ACC112 (cell line): ENCODE results near the gene C12orf56.

ENCODE experiments used
- H2AFZ ChIP-seq: fragments of 200-600 bp; sonication (generic); one replicate; pipeline ENCODE4 v1.6.0; 2017; ENCODE audit warnings: antibody characterized with exemption, low read length; ENCODE audit not compliant: unreplicated experiment
- H3K27ac ChIP-seq: fragments of 200-600 bp; sonication (generic); 2 replicates; pipeline ENCODE4 v1.5.1; 2014; ENCODE audit warnings: low read depth, mild to moderate bottlenecking, antibody characterized with exemption, low read length, moderate library complexity
- H3K27me3 ChIP-seq: fragments of 200-600 bp; sonication (generic); 2 replicates; pipeline ENCODE4 v1.6.1; 2014; ENCODE audit warnings: mild to moderate bottlenecking, antibody characterized with exemption, low read length, moderate library complexity, mixed read lengths; ENCODE audit not compliant: insufficient read depth
- H3K36me3 ChIP-seq: fragments of 200-600 bp; sonication (generic); 2 replicates; pipeline ENCODE4 v1.6.1; 2016; ENCODE audit warnings: mild to moderate bottlenecking, antibody characterized with exemption, low read length, moderate library complexity, mixed read lengths; ENCODE audit not compliant: insufficient read depth
- H3K4me1 ChIP-seq: fragments of 200-600 bp; sonication (generic); one replicate; pipeline ENCODE4 v1.6.1; 2016; ENCODE audit warnings: low read length, mixed read lengths; ENCODE audit not compliant: insufficient read depth, unreplicated experiment, control insufficient read depth
- H3K4me3 ChIP-seq: fragments of 200-600 bp; sonication (generic); 2 replicates; pipeline ENCODE4 v1.5.1; 2014; ENCODE audit warnings: mild to moderate bottlenecking, low read depth, low read length
- H3K79me2 ChIP-seq: fragments of 200-600 bp; sonication (generic); one replicate; pipeline ENCODE4 v1.6.0; 2016; ENCODE audit warnings: low read length; ENCODE audit not compliant: control insufficient read depth, unreplicated experiment, insufficient read depth

Gene C12orf56, protein sequence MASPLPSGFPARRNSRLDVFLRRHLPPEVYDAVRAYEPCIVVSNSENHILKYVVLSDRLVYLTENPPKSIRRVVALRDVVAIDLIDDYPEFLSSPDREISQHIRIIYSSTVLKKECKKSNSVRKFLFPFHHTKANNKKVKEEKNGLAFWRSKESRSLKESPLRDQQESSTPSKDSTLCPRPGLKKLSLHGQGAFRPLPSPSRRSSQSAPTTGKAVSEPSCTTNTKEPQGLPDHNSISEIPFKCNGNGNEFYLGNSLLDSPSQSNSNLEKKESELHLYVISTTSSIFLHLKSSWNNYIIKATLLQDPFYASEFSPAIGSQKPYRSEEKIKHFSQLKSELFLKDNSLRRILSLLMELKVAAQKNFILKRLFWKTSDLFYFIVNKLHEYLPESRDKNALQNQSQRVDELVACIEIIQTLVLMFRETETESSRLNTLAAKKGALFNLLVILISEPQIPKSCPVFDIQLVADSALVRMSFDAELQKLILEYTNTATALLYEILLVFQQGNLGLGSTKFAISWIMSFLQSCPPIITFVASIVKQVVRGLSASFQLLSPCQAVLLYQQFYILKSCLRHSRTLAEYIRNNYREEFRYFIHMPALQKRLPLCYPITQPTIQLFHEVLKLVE

DNA sequence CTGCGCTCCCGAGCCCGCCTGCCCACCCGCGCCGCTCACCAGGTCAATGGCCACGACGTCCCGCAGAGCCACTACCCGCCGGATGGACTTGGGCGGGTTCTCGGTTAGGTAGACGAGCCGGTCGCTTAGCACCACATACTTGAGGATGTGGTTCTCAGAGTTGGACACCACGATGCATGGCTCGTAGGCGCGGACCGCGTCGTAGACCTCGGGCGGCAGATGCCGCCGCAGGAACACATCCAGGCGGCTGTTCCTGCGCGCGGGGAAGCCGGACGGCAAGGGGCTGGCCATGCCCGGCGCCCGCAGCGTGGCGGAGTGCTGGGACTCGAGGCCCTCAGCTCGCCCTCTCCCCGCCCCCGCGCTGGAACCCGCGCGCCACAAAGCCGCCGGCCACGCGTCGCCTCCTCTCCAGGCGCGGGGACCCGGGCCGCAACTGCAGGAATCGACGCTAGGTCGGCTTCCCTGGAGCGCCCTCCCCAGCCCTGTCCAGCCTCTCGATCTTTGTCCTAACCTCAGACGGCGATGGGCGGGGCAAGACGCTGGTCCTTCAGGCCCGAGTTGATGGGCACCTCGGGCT lies at the start of gene C12orf56:
TSS of gene C12orf56 (minus strand) at position 484 of the 577 bp plus-strand sequence. CDS start at position 291, 193 bp downstream.
- H3K4me3 ChIP-seq = peak within 1 kb of the TSS; percentile 79
- peaks cover 10% of the 10 kb centered on the region for H3K4me1 ChIP-seq
- peaks cover 5% of the 10 kb centered on the region for H3K79me2 ChIP-seq
- H2AFZ ChIP-seq = peak within 1 kb of the TSS; percentile 66
- no peak within 1 kb of the TSS for H3K27ac ChIP-seq
- H3K36me3 ChIP-seq = no peaks in the 10 kb centered on the region
- no peaks in the 10 kb centered on the region for H3K27me3 ChIP-seq

DNA sequence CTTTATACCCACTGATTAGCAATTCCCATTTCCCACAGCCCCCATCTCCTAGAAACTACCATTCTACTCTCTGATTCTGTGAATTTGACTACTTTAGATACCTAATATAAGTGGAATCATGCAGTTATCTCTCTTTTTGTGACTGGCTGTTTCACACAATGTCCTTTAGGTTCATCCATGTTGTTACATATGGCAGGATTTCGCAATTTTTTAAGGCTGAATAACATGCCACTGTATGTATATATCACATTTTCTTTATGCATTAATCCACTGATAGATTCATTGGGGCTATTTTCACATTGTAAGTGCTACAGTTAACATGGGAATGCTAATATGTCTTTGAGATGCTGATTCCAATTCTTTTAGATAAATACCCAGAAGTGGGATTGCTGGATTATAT lies 49.5 kb upstream of the C12orf56 start:
- no peak overlapping the region for H2AFZ ChIP-seq
- peaks cover 48% of the 10 kb centered on the region for H3K36me3 ChIP-seq
- H3K4me1 ChIP-seq = no peaks in the 10 kb centered on the region
- no peaks in the 10 kb centered on the region for H3K27me3 ChIP-seq
- no peak overlapping the region for H3K27ac ChIP-seq
- peaks cover 5% of the 10 kb centered on the region for H3K79me2 ChIP-seq
- no peak overlapping the region for H3K4me3 ChIP-seq

DNA sequence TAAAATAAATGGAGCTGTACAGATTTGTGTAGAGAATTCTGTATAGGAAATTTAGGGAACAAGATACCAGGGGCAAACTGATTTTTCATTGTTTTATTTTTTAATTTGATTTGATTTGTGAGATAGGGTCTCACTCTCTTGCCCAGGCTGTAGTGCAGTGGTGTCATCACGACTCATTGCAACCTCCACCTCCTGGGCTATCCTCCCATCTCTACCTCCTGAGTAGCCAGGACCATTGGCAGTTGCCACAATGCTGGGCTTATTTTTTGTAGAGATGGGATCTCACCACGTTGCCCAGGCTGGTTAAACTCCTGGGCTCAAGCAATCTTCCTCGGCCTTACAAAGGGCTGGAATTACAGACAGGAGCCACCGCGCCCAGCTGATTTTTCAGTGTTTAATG lies 43.4 kb upstream of the C12orf56 start:
- no peak overlapping the region for H3K4me3 ChIP-seq
- peaks cover 64% of the 10 kb centered on the region for H3K36me3 ChIP-seq
- H3K79me2 ChIP-seq = no peaks in the 10 kb centered on the region
- no peaks in the 10 kb centered on the region for H3K27me3 ChIP-seq
- H3K27ac ChIP-seq = no peak overlapping the region
- H3K4me1 ChIP-seq = no peaks in the 10 kb centered on the region
- H2AFZ ChIP-seq = no peak overlapping the region

DNA sequence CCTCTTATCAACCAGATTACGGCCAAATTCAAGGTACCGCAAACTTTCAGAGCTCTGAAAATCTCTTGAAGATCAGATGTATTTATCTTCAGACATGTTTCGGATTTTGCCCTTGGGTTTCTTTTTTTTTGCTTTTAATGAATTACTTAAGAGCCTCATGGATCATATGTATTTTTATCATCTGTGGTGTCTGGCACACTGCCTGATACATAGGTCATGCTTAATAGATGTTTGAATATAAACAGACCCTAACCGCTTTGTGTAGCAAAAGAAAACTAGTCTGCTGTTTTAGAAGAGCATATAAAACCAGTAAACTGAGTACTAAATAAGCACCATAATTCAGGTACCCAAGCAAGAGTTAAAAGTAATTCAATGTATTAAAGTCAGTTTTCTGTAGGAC lies 41.2 kb upstream of the C12orf56 start:
- no peak overlapping the region for H3K27ac ChIP-seq
- no peaks in the 10 kb centered on the region for H3K27me3 ChIP-seq
- H3K4me3 ChIP-seq = no peak overlapping the region
- H3K36me3 ChIP-seq = peaks cover 68% of the 10 kb centered on the region
- no peak overlapping the region for H2AFZ ChIP-seq
- no peaks in the 10 kb centered on the region for H3K79me2 ChIP-seq
- no peaks in the 10 kb centered on the region for H3K4me1 ChIP-seq

DNA sequence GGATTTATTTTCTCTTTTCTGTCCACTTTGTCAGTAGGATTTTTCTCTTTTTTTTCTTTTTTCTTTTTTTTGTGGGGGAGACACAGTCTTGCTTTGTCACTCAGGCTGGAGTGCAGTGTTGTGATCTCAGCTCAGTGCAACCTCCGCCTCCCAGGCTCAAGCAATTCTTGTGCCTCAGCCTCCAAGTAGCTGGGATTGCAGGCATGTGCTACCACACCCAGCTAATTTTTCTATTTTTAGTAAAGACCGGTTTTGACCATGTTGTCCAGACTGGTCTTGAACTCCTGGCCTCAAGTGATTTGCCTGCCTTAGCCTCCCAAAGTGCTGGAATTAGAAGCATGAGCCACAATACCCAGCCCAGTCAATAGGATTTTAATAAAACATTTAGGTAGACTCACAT lies 40.3 kb upstream of the C12orf56 start:
- H3K36me3 ChIP-seq = peaks cover 67% of the 10 kb centered on the region
- H3K79me2 ChIP-seq = no peaks in the 10 kb centered on the region
- no peak overlapping the region for H2AFZ ChIP-seq
- H3K27me3 ChIP-seq = no peaks in the 10 kb centered on the region
- H3K4me3 ChIP-seq = no peak overlapping the region
- H3K27ac ChIP-seq = no peak overlapping the region
- no peaks in the 10 kb centered on the region for H3K4me1 ChIP-seq

DNA sequence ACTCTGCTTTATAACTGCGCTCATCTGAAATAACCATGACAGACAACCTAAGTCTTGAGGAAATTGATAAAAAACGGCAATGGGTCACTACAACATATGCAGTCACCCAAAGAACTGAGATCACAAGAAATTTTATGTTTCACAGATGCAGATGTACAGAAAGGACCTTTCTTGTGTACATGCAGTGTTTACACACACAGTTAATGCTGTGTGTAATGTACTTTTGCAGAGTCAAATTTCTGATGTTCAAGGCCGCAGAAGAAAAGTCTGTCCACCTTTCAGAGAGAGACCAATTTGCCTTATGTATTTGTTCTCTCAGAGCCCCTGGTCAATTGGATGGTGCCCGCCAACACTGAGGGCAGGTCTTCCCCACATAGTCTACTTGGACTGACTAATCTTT lies 38.4 kb upstream of the C12orf56 start:
- Histone ChIP-seq H3K27ac (no peak overlapping the region), H2AFZ (no peak overlapping the region), H3K79me2 (no peaks in the 10 kb centered on the region), H3K27me3 (no peaks in the 10 kb centered on the region), H3K4me3 (no peak overlapping the region), H3K36me3 (peaks cover 69% of the 10 kb centered on the region), H3K4me1 (no peaks in the 10 kb centered on the region)

DNA sequence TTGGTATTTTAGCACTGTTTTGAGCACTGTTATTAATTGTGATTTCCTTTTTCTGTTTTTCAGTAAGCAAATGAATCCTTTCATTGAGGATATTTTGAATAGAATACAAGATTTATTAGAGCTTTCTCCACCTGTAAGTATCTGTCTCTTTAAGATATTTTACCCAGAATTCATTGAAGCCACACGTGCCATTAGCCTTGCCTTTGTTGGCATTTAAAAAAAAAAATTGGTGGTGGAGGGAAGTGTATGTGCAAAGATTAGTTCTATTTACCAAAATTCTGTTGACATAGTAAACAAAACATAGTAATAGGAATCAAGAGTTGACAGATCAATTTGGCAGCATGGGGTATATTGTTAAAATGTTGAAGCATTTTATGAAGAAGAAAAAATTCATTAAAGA lies 37.4 kb upstream of the C12orf56 start:
- Histone ChIP-seq H3K4me3 (no peak overlapping the region), H3K79me2 (no peaks in the 10 kb centered on the region), H2AFZ (no peak overlapping the region), H3K36me3 (peaks cover 60% of the 10 kb centered on the region), H3K4me1 (no peaks in the 10 kb centered on the region), H3K27ac (no peak overlapping the region), H3K27me3 (no peaks in the 10 kb centered on the region)

DNA sequence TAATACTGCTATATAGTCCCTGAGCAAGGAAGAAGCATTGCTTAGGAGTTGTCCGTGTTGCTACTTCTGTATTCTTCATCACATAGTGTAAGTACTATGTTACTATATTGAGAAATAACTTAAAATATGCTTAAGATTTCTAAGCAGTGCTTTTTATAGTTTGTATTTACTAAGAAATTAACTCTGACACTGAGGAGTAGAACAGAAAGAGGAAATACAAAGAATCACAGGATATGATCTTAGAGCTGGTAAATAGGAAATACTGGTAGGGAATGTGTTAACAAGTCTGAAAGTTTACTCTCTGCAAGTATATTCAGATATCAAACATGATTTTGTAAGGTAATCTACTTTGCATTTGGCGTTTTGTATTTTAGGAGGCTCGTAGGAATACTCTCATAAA lies 29.1 kb upstream of the C12orf56 start:
- no peak overlapping the region for H2AFZ ChIP-seq
- no peaks in the 10 kb centered on the region for H3K27me3 ChIP-seq
- H3K4me1 ChIP-seq = no peaks in the 10 kb centered on the region
- no peak overlapping the region for H3K27ac ChIP-seq
- peaks cover under 1% of the 10 kb centered on the region for H3K79me2 ChIP-seq
- no peak overlapping the region for H3K4me3 ChIP-seq
- peaks cover 72% of the 10 kb centered on the region for H3K36me3 ChIP-seq

DNA sequence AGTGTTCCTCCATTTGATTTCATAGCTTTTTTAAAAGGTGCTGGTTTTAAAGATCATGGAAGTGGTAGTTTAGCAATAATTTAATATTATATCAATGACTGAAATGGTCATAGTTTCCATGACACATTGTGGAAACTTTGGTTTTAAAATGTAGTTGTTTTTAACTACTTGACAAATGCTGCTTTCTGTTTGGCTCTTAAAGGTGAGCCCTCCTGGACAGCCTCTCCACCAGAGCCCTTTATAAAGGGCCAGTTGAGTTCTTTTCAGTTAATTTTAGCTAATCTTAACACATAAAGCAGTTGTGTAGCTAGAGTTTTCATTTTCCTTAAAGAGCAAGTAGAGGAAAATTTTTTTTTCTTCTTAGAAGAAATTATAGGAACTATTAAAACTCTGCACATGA lies 27.7 kb upstream of the C12orf56 start:
- Histone ChIP-seq H3K27me3 (no peaks in the 10 kb centered on the region), H3K36me3 (peaks cover 70% of the 10 kb centered on the region), H3K4me3 (no peak overlapping the region), H3K27ac (no peak overlapping the region), H2AFZ (no peak overlapping the region), H3K79me2 (peaks cover 6% of the 10 kb centered on the region), H3K4me1 (no peaks in the 10 kb centered on the region)

DNA sequence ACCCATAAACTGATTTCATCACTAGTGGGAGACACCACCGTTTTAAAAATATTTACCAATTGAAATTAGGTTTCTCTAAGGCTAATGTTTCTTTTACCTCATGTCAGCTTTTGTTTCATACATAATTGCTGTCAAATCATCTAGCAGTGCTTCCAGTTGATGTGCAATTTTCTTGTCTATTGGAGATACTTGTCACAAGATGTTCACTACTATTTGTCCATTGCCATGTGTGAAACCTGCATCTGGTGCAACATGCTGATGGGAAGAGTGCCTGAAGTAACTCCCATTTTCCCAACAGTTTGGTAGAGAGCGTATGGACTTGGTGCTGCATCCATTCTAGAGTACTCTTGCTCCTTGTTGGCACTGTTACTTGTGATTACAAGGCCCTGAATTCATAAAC lies 23.3 kb upstream of the C12orf56 start:
- Histone ChIP-seq H2AFZ (no peak overlapping the region), H3K36me3 (peaks cover 68% of the 10 kb centered on the region), H3K4me1 (peaks cover 2% of the 10 kb centered on the region), H3K79me2 (peaks cover 32% of the 10 kb centered on the region), H3K4me3 (no peak overlapping the region), H3K27ac (no peak overlapping the region), H3K27me3 (no peaks in the 10 kb centered on the region)

DNA sequence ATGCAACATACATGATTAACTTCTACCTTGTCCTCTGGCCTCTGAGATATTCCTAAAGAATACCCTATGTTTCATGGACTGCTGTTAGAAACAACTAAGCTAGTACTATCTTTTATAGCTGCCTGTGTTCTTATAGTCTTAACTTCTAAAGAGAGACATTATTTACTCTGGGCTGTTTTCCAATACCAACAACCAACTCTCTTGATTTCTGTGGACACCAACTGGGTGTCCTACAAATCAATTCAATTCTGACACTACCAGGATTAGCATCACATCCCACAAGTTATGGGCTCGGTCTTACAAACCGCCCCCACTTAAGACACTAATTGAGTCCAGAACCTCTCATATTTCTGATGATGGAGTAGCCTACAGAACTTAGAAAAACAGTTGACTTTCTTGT lies 21.9 kb upstream of the C12orf56 start:
- Histone ChIP-seq H3K27me3 (no peaks in the 10 kb centered on the region), H3K4me3 (no peak overlapping the region), H2AFZ (no peak overlapping the region), H3K36me3 (peaks cover 54% of the 10 kb centered on the region), H3K79me2 (peaks cover 46% of the 10 kb centered on the region), H3K27ac (no peak overlapping the region), H3K4me1 (peaks cover 15% of the 10 kb centered on the region)
